Bronchus fibroblast of lung (primary cell): ENCODE data around the gene OR52N5. TPM values are rescaled to one million over a fixed set of nuclear protein-coding genes. Genes with fewer than 3 reads are reported as not detected.

Experiments used
- total RNA-seq: library from RNA; depleted of rRNA; stranded (reverse); fragments of >200 nt; gene quantifications from 2 replicates; pipeline ENCODE4 v1.2.3, GENCODE V29; 2015

Gene OR52N5
- not detected in 2 replicates for total RNA-seq

DNA sequence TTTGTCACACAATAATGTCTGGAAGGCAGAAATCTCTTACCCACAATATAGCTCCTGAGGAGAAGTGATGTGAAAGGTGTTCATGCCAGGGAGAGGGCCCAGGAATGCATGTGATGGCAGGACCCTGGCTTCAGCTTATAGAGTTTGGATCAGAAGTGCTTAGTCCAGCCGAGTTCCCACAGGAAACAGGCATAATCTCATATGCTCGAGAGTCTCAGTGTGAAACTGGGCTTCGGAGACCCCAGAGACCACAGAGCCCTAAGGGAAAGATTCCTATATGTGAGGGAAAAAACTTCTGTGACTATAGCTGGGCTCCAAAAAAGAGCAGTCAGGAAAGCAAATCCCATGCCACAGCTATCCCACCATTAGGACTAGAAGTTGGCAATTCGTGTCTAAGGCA lies at the start of gene OR52N5:
TSS of gene OR52N5 (minus strand) at position 101 of the 400 bp plus-strand sequence. CDS start 4,721 bp downstream, outside the sequence.

DNA sequence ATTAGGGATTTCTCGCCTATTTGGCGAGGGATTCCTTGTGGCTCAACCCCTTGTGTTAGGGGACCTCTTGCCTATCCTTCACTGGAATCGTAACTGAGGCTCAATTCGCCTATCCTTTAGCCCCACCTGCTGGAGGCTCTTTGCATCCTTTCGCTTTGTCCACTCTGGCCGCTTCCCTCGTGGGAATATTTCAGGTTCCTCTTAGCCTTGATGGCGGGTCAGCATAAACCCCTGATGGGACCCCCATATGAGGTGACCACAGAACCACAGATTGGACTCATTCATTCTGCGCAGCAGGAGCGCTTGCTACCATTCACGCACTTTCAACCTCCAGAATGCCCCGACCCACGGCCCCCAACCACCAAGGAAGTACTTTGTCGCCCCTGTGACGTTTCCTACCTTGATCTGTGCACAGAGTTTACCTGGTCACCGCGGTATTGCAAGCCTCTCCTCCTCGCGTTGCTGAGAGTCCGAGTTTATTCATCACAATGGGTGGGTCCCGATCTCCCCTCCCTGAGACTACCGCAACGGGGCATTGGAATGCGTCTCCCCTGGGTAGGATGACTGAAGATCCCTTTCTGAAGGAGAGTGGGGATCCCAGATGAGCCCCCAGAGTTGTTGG lies 25.5 kb upstream of the OR52N5 start, which contains the start of gene OR52N2:
TSS of gene OR52N2 (plus strand) at position 425 of the 622 bp plus-strand sequence. CDS start 11,412 bp downstream, outside the sequence.

DNA sequence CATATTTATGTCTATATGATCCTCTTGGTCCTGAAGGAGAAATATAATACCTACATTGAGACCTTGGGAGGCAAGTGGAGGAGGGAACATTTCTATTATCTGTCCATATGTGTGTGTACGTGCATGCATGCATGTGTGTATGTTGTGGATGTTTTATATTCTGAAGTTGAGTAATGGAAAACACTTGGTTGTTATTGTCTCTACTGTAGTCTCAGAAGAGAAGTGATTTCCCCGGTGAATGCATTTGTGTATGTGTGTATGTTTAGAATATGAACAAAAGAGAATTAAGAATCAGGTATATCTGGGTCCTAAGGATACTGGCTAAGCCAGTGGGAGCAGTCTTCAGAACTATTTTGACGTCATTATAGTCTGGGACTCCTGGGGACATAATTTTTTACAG lies 8.0 kb upstream of the OR52N5 start, which contains the start of gene OR52N1:
TSS of gene OR52N1 (minus strand) at position 101 of the 400 bp plus-strand sequence. CDS start 2,449 bp downstream, outside the sequence.

GRCh38 chr11:5753943-5754342 lies 29.2 kb downstream of the OR52N5 start, which contains the start of gene OR52N4:
Gene OR52N4, plus strand, starts transcription at chr11:5754243. Its CDS starts 498 bp downstream, at chr11:5754741.

GRCh38 chr11:5736396-5736795 lies 46.8 kb downstream of the OR52N5 start, which contains the start of gene OR56B1:
Gene OR56B1, plus strand, starts transcription at chr11:5736448. Its CDS starts 69 bp downstream, at chr11:5736517.

Other genes with a start within 250 kb of the OR52N5 start
- gene OR52H1, start 234.8 kb downstream of the OR52N5 start, total RNA-seq, result not detected in 2 replicates
- not detected in 2 replicates for gene OR52B6, start 202.5 kb downstream of the OR52N5 start, total RNA-seq
- 3.7 TPM in 2 replicates for gene TRIM6, start 186.7 kb downstream of the OR52N5 start, total RNA-seq
- 2.4 TPM in 2 replicates for gene TRIM34, start 158.4 kb downstream of the OR52N5 start, total RNA-seq
- gene TRIM5, start 98.3 kb downstream of the OR52N5 start, total RNA-seq, result 14.1 and 15.6 TPM in 2 replicates
- 5.8 and 7.6 TPM in 2 replicates for gene TRIM22, start 93.6 kb downstream of the OR52N5 start, total RNA-seq
- gene OR56B1, start 46.9 kb downstream of the OR52N5 start, total RNA-seq, result not detected in 2 replicates
- not detected in 2 replicates for gene OR52N4, start 29.1 kb downstream of the OR52N5 start, total RNA-seq
- gene OR52N1, start 7.9 kb upstream of the OR52N5 start, total RNA-seq, result not detected in 2 replicates
- not detected in 2 replicates for gene OR52N2, start 25.6 kb upstream of the OR52N5 start, total RNA-seq
- gene OR52E6, start 58.5 kb upstream of the OR52N5 start, total RNA-seq, result not detected in 2 replicates
- gene OR52E8, start 74.3 kb upstream of the OR52N5 start, total RNA-seq, result not detected in 2 replicates
- not detected in 2 replicates for gene OR52E4, start 97.3 kb upstream of the OR52N5 start, total RNA-seq
- not detected in 2 replicates for gene OR52E5, start 109.9 kb upstream of the OR52N5 start, total RNA-seq
- gene OR56A3, start 158.9 kb upstream of the OR52N5 start, total RNA-seq, result not detected in 2 replicates
- gene OR56A5, start 185.1 kb upstream of the OR52N5 start, total RNA-seq, result not detected in 2 replicates
- not detected in 2 replicates for gene OR52L1, start 203.6 kb upstream of the OR52N5 start, total RNA-seq
- not detected in 2 replicates for gene OR56A4, start 223.6 kb upstream of the OR52N5 start, total RNA-seq
- gene OR56A1, start 247.4 kb upstream of the OR52N5 start, total RNA-seq, result not detected in 2 replicates